NB4 (cell line): Measurements from ENCODE around the gene ADISSP.

Experiments used
- CTCF ChIP-seq: IDR thresholded peaks from one replicate; pipeline ENCODE4 v1.5.1; 2012; ENCODE audit warnings: low read depth, low read length
- MAX ChIP-seq: IDR thresholded peaks from 2 replicates; pipeline ENCODE4 v1.6.1; 2011; ENCODE audit warnings: low read depth, low read length
- POLR2A ChIP-seq: IDR thresholded peaks from 2 replicates; pipeline ENCODE4 v1.6.1; 2011; ENCODE audit warnings: mild to moderate bottlenecking; ENCODE audit not compliant: insufficient read length; ENCODE audit errors: extremely low read depth

DNA sequence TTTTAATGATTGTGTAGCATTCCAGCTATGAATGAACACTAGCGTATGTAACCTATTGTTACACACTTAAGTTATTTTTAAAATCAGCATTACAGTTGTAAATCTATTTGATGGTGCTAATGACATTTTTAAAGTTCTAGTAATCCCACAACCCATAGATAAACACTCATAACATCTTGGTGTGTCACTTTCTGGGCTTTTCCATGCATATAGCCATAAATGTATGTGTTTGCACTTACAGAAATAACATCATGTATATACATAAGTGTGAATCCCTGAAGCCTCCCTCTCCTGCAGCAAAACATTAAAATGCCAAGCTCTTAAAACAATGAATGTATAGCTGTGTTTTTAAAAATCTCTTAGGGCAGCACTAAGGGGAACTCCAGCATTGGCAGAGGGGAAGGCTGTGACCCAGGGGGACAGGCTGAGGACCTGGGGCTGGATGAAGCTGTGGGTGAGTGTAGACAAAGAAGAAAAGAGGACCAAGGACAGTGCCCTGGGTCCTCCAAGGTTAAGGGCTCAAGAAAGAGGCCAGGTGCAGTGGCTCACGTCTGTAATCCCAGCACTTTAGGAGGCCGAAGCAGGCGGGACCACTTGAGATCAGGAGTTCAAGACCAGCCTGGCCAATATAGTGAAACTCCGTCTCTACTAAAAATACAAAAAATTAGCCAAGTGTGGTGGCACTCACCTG is 19.9 kb upstream of the ADISSP start:
- TF ChIP-seq POLR2A = no peak
- no peak for TF ChIP-seq CTCF
- no peak for TF ChIP-seq MAX
